ENCODE results near the gene SLC7A5.
"Not testable (repeated sequence)": the region's sequence is repeated elsewhere in the genome, so short reads cannot be mapped to it uniquely, and the experiment has no call there.

The SLC7A5 gene

DNA sequence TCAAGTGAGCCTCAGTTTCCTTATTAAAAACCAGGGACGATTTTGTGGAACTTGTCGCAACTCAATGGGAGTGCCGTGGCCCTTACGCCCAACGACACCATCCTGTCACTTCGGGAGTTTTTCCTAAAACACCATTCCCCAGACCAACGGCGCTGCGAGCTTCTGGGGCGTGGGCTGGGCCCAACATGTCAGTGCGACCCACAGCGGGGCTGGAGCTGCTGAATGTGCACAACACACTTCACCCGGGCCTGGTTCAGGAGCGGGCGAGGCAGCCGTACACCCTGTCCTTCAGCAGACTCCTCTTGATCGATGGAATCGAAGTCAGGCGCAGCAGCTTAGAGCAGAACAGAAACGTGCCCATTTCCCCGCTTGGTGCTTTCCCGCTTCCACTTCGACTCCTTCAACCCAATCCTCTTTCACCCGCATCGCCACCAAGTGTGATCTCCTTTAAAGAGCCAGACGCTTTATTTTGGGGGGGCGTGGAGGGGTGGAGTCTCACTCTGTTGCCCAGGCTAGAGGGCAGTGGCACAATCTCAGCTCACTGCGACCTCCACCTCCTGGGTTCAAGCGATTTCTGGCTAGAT, 13.2 kb upstream of the SLC7A5 start:
- H3K9ac ChIP-seq (ENCODE audit: low read depth, low read length): no peak overlapping the region
- H3K9me3 ChIP-seq (ENCODE audit: control insufficient read depth, insufficient read depth, low read length): no peaks in the 10 kb centered on the region
- no peaks in the 10 kb centered on the region for H3K36me3 ChIP-seq (ENCODE audit: control insufficient read depth, insufficient read depth, low read length)
- H3K4me3 ChIP-seq (ENCODE audit: low read depth, low read length): no peak overlapping the region
- no peaks in the 10 kb centered on the region for H3K4me1 ChIP-seq (ENCODE audit: control insufficient read depth, insufficient read depth, low read length)
- H3K27me3 ChIP-seq (ENCODE audit: control insufficient read depth, insufficient read depth, low read length): no peaks in the 10 kb centered on the region

- H3K9me3 ChIP-seq (ENCODE audit: control insufficient read depth, insufficient read depth, low read length): no peaks in the 10 kb centered on the region
- H3K27me3 ChIP-seq (ENCODE audit: control insufficient read depth, insufficient read depth, low read length): no peaks in the 10 kb centered on the region
- no peaks in the 10 kb centered on the region for H3K36me3 ChIP-seq (ENCODE audit: control insufficient read depth, insufficient read depth, low read length)
- H3K9ac ChIP-seq (ENCODE audit: low read depth, low read length): no peak overlapping the region
- no peaks in the 10 kb centered on the region for H3K4me1 ChIP-seq (ENCODE audit: control insufficient read depth, insufficient read depth, low read length)
- H3K4me3 ChIP-seq (ENCODE audit: low read depth, low read length): no peak overlapping the region
These were observed 12.3 kb upstream of the SLC7A5 start for GRCh38 chr16:87881324-87882200.

DNA sequence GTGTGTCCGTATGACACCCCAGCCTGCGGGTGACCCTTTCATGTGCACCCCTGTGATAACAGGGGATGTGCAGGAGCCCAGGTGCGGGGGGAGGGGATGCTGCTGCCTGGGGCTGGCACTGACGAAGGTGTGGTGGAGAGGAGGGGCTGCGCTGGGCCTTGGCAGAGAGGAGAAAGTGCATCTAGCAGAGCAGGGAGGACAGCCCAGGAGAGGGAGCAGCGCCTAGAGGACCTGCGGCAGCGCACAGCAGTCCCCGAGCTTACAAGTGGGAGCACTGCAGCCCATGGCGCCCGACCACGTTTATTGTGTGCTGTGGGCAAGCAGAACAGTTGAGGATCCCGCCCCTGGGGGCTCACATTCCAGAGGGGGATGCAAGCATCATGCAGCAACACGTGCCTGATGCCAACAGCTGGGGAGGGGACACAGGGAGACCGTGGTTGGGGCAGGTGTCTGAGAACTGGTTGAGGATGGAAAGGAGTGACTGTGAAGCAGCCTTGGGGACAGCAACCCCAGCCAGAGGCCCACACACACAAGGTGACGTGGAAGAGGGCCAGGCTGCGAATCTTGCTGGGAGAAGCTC, 10.9 kb upstream of the SLC7A5 start:
- Histone ChIP-seq H3K9me3 (ENCODE audit: control insufficient read depth, insufficient read depth, low read length) (no peaks in the 10 kb centered on the region), H3K4me1 (ENCODE audit: control insufficient read depth, insufficient read depth, low read length) (peaks cover 5% of the 10 kb centered on the region), H3K27me3 (ENCODE audit: control insufficient read depth, insufficient read depth, low read length) (no peaks in the 10 kb centered on the region), H3K9ac (ENCODE audit: low read depth, low read length) (no peak overlapping the region), H3K36me3 (ENCODE audit: control insufficient read depth, insufficient read depth, low read length) (no peaks in the 10 kb centered on the region), H3K4me3 (ENCODE audit: low read depth, low read length) (no peak overlapping the region)

DNA sequence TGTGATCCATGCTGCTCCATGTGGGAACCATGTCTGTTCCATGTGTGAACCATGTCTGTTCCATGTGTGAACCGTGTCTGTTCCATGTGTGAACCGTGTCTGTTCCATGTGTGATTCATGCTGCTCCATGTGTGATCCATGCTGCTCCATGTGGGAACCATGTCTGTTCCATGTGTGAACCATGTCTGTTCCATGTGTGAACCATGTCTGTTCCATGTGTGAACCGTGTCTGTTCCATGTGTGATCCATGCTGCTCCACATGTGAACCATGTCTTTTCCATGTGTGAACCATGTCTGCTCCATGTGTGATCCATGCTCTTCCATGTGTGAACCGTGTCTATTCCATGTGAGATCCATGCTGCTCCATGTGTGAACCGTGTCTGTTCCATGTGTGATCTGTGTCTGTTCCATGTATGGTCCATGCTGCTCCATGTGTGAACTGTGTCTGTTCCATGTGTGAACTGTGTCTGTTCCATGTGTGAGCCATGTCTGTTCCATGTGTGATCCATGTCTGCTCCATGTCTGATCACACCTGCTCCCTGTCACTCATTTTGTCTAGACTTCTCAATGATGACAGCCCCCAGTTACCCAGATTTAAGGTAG, 10.2 kb upstream of the SLC7A5 start:
- not testable (repeated sequence) for H3K9ac ChIP-seq (ENCODE audit: low read depth, low read length); H3K9me3 ChIP-seq (ENCODE audit: control insufficient read depth, insufficient read depth, low read length); H3K27me3 ChIP-seq (ENCODE audit: control insufficient read depth, insufficient read depth, low read length); H3K4me1 ChIP-seq (ENCODE audit: control insufficient read depth, insufficient read depth, low read length); H3K36me3 ChIP-seq (ENCODE audit: control insufficient read depth, insufficient read depth, low read length); H3K4me3 ChIP-seq (ENCODE audit: low read depth, low read length)

GRCh38 chr16:87878704-87879103, 9.4 kb upstream of the SLC7A5 start:
- Histone ChIP-seq H3K4me1 (ENCODE audit: control insufficient read depth, insufficient read depth, low read length) (peaks cover 9% of the 10 kb centered on the region), H3K9ac (ENCODE audit: low read depth, low read length) (no peak overlapping the region), H3K9me3 (ENCODE audit: control insufficient read depth, insufficient read depth, low read length) (no peaks in the 10 kb centered on the region), H3K4me3 (ENCODE audit: low read depth, low read length) (no peak overlapping the region), H3K36me3 (ENCODE audit: control insufficient read depth, insufficient read depth, low read length) (no peaks in the 10 kb centered on the region), H3K27me3 (ENCODE audit: control insufficient read depth, insufficient read depth, low read length) (no peaks in the 10 kb centered on the region)

GRCh38 chr16:87877942-87878507, 8.7 kb upstream of the SLC7A5 start:
- no peaks in the 10 kb centered on the region for H3K9me3 ChIP-seq (ENCODE audit: control insufficient read depth, insufficient read depth, low read length)
- H3K36me3 ChIP-seq (ENCODE audit: control insufficient read depth, insufficient read depth, low read length): no peaks in the 10 kb centered on the region
- H3K9ac ChIP-seq (ENCODE audit: low read depth, low read length): no peak overlapping the region
- H3K4me1 ChIP-seq (ENCODE audit: control insufficient read depth, insufficient read depth, low read length): peaks cover 9% of the 10 kb centered on the region
- no peaks in the 10 kb centered on the region for H3K27me3 ChIP-seq (ENCODE audit: control insufficient read depth, insufficient read depth, low read length)
- no peak overlapping the region for H3K4me3 ChIP-seq (ENCODE audit: low read depth, low read length)

- H3K9ac ChIP-seq (ENCODE audit: low read depth, low read length): no peak overlapping the region
- no peaks in the 10 kb centered on the region for H3K9me3 ChIP-seq (ENCODE audit: control insufficient read depth, insufficient read depth, low read length)
- H3K36me3 ChIP-seq (ENCODE audit: control insufficient read depth, insufficient read depth, low read length): no peaks in the 10 kb centered on the region
- H3K4me3 ChIP-seq (ENCODE audit: low read depth, low read length): peak overlapping the region; percentile 15
- H3K4me1 ChIP-seq (ENCODE audit: control insufficient read depth, insufficient read depth, low read length): peaks cover 19% of the 10 kb centered on the region
- no peaks in the 10 kb centered on the region for H3K27me3 ChIP-seq (ENCODE audit: control insufficient read depth, insufficient read depth, low read length)
These were observed 5.5 kb upstream of the SLC7A5 start for GRCh38 chr16:87874639-87875427.

DNA sequence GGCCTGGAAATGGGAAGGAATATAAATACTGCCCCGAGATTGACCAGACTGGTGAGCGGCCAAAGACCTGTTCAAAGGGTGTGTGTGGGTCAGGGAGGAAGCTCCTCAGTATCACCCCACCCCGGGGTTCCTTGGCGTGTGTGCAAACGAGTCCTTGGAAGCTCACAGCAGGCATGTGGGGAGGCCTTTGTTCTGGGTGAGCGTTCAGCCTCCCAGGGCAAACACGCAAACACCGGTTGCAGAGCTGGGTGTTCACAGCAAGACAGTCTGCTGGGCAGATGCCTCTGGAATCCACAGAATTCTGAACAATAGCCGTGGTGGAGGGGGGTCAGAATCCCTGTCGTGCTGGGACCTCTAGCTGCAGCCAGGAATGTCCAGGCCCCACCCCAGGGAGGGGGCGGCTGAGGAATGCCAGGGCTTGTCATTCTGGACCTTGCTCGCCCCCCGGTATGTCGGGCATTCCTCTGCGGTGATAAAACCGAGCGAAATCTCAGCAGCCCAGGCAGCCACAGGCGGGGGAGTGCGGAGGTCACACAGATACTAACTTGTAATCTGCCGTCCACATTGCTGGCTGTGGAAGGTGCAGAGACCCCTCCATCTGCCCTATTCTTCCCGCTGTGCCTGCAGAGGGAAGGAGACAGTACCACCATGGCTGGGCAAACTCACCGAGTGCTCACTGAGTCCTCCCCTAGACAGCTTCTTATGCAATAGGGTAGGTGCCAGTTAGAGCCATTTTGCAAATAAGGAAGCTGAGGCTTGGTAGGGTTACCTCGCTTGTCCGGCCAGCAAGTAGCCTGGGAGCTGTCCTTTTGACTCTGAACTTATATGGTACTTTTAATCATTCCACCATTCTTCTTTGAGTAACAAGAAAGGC, 1.3 kb upstream of the SLC7A5 start:
- H3K9me3 ChIP-seq (ENCODE audit: control insufficient read depth, insufficient read depth, low read length); H3K36me3 ChIP-seq (ENCODE audit: control insufficient read depth, insufficient read depth, low read length); H3K9ac ChIP-seq (ENCODE audit: low read depth, low read length): not testable (repeated sequence)
- peaks cover 23% of the 10 kb centered on the region for H3K27me3 ChIP-seq (ENCODE audit: control insufficient read depth, insufficient read depth, low read length)
- peaks cover 18% of the 10 kb centered on the region for H3K4me1 ChIP-seq (ENCODE audit: control insufficient read depth, insufficient read depth, low read length)
- peak overlapping the region; percentile 18 for H3K4me3 ChIP-seq (ENCODE audit: low read depth, low read length)

DNA sequence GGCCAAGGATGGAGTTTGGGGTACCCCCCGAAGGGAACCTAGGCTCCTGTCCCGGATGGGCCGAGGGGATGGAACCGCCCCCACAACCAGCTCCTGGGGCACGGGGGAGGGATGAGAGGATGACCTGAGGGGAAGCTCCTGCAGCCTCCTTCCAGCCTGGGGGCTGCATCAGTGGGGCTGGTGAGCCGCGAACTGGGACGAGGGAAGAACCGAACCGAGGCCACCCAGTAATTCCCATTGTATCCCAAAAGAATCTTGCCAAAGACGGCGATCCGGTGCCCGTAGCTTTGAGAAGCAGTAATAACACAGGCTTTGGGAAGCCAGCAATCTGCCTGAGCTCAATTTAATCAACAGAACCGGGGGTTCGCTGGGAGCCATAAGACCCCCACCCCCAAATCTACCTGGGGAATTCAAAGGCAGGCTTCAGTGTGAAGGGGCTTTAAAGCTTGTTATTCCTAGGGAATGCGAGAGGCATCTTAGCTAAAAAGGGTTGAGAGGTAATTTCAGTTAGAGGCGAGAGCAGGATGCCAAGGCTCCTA, 641 bp upstream of the SLC7A5 start:
- not testable (repeated sequence) for H3K9ac ChIP-seq (ENCODE audit: low read depth, low read length); H3K36me3 ChIP-seq (ENCODE audit: control insufficient read depth, insufficient read depth, low read length); H3K9me3 ChIP-seq (ENCODE audit: control insufficient read depth, insufficient read depth, low read length)
- Histone ChIP-seq H3K4me1 (ENCODE audit: control insufficient read depth, insufficient read depth, low read length) (peaks cover 12% of the 10 kb centered on the region), H3K27me3 (ENCODE audit: control insufficient read depth, insufficient read depth, low read length) (peaks cover 26% of the 10 kb centered on the region), H3K4me3 (ENCODE audit: low read depth, low read length) (peak overlapping the region; percentile 8)

DNA sequence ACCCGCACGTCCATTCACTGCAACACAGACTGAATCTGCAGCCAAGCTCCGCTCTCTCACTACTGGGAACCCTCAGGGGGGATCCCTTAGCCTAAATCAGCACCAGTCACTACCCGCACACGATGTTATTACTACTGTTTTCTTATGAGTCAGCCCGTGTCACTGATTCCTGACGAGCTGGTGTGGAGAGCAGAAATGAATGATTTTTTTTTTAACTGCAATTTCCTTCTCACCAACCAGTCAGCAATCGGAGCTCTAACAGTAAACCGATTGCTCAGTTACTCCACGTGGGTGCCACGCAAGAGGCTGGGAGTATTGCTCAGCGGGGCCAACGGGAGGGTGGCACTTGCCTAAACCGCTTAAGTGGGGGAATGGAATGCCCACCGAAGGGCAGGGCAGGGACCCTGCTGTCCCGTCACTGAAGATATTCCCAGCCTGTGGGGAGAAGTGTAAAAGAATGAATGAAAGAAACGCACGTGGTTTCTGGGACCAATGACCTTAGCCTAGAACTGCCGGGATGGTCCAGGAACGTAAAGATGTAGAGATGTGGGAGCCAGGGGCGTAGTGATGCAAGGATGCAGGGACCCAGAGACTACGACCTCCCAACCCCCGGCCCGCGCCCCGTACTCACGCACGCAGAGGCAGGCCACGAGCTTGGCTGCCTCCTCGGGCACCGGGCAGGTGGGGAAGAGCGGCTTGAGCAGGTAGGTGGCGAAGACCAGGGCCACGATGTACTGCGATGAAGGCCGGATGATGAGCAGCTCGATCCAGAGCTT, 865 bp downstream of the SLC7A5 start:
- H3K9ac ChIP-seq (ENCODE audit: low read depth, low read length); H3K9me3 ChIP-seq (ENCODE audit: control insufficient read depth, insufficient read depth, low read length); H3K36me3 ChIP-seq (ENCODE audit: control insufficient read depth, insufficient read depth, low read length): not testable (repeated sequence)
- peaks cover 11% of the 10 kb centered on the region for H3K4me1 ChIP-seq (ENCODE audit: control insufficient read depth, insufficient read depth, low read length)
- peak overlapping the region; percentile 62 for H3K4me3 ChIP-seq (ENCODE audit: low read depth, low read length)
- peaks cover 32% of the 10 kb centered on the region for H3K27me3 ChIP-seq (ENCODE audit: control insufficient read depth, insufficient read depth, low read length)
